Omental fat pad (tissue), 4 donors: ENCODE data around the gene RHBG. TPM values are rescaled to one million over a fixed set of nuclear protein-coding genes. Genes with fewer than 3 reads are reported as not detected.

Experiments used
- ATAC-seq: fragments of 150-250 bp; one replicate; pipeline ENCODE4 v1.9.1; 2016; ENCODE audit warnings: mild to moderate bottlenecking, moderate library complexity; ENCODE audit not compliant: low FRiP score
- DNase-seq: peaks from one replicate; pipeline ENCODE4 v3.0.0-alpha.2; 2019; ENCODE audit warnings: low spot score
- CTCF ChIP-seq, 3 donors: fragments of 450-650 bp; IDR thresholded peaks; one replicate each; pipeline ENCODE4 v1.5.1; 2016 to 2017; ENCODE audit warnings: antibody characterized with exemption in 3 of 3, mild to moderate bottlenecking in 3 of 3, moderate library complexity in 2 of 3
- total RNA-seq, 4 donors: library from RNA; depleted of rRNA; stranded (reverse); fragments of >200 nt; gene quantifications; one replicate each; pipeline ENCODE4 v1.1.0, GENCODE V29; 2016

The RHBG gene
- total RNA-seq, 4 donors from 2014 or later = not detected

- no peak for TF ChIP-seq CTCF (IDR thresholded peaks at IDR 0.05)
- DNase-seq = no peak
Observed at GRCh38 chr1:156382561-156382960, 13.6 kb downstream of the RHBG start.

GRCh38 chr1:156383023-156383422 is 14.0 kb downstream of the RHBG start:
- peak in 1 of 3 donors; percentile 50 for TF ChIP-seq CTCF (IDR thresholded peaks at IDR 0.05)
- ATAC-seq = peak; percentile 30
- no peak for DNase-seq

More at GRCh38 chr1:156382561-156382960, 13.6 kb downstream of the RHBG start:
- no peak for ATAC-seq

- ATAC-seq (no peak), DNase-seq (no peak)
- TF ChIP-seq CTCF (IDR thresholded peaks at IDR 0.05) = no peak
Observed at GRCh38 chr1:156384007-156384406, 15.0 kb downstream of the RHBG start.

DNA sequence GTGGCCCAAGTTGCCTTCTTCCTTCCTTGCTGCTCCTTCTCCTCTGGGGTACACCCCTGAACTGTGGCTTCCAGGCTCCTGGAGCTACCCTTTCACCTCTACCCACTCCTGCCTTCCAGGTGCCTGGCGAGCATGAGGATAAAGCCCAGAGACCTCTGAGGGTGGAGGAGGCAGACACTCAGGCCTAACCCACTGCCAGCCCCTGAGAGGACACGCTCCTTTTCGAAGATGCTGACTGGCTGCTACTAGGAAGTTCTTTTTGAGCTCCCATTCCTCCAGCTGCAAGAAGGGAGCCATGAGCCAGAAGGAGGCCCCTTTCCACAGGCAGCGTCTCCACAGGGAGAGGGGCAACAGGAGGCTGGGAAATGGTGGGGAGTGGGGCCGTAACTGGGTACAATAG is 15.6 kb downstream of the RHBG start:
- TF ChIP-seq CTCF (IDR thresholded peaks at IDR 0.05) = no peak
- ATAC-seq (no peak), DNase-seq (no peak)

DNA sequence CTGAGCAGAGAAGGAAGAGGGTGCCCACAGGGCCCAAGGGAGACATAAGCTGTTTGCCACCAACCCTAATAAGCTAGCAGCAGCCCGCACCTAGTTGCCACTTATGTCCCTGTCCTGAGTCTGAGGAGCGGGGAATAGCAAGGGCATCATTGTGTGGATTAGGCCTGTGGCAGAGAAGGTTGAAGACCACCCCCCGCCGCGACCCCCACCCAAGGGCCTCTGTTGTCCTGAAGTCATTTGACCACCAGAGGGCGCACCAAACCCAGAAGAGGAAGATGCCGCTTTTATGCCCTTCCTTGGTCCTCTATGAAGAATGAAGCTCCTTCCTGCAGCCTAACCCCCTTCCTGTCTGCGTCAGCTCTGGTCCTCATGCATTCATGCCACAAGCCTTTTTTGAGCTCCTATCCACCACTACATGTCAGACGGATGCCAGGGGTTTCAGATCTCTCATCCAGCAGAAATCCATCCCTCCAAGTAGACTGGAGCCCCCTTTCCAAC is 16.6 kb downstream of the RHBG start:
- ATAC-seq (no peak), DNase-seq (peak; percentile 74)
- TF ChIP-seq CTCF (IDR thresholded peaks at IDR 0.05) = peak in 2 of 3 donors; percentile 62 to 76

GRCh38 chr1:156386134-156386901 is 17.3 kb downstream of the RHBG start:
- no peak for TF ChIP-seq CTCF (IDR thresholded peaks at IDR 0.05)
- DNase-seq (no peak), ATAC-seq (no peak)
